NB4 (cell line): ENCODE results near the gene ZSWIM5.
"Not testable (repeated sequence)": the region's sequence is repeated elsewhere in the genome, so short reads cannot be mapped to it uniquely, and the experiment has no call there.

Experiments
- DNase-seq: peaks from one replicate; pipeline ENCODE4 v3.0.0; 2010; ENCODE audit warnings: low read depth
- H3K4me3 ChIP-seq: one replicate; pipeline ENCODE4 v1.5.1; 2011; ENCODE audit warnings: mild to moderate bottlenecking, low read depth, low read length, moderate library complexity
- CTCF ChIP-seq: IDR thresholded peaks from one replicate; pipeline ENCODE4 v1.5.1; 2012; ENCODE audit warnings: low read depth, low read length
- MAX ChIP-seq: IDR thresholded peaks from 2 replicates; pipeline ENCODE4 v1.6.1; 2011; ENCODE audit warnings: low read depth, low read length
- MYC ChIP-seq: IDR thresholded peaks from 2 replicates; pipeline ENCODE4 v1.6.1; 2011; ENCODE audit warnings: low read depth, low read length
- POLR2A ChIP-seq: IDR thresholded peaks from 2 replicates; pipeline ENCODE4 v1.6.1; 2011; ENCODE audit warnings: mild to moderate bottlenecking; ENCODE audit not compliant: insufficient read length; ENCODE audit errors: extremely low read depth

The ZSWIM5 gene

GRCh38 chr1:45196863-45197262 is 9.5 kb downstream of the ZSWIM5 start:
- DNase-seq = no peak
- TF ChIP-seq MYC (no peak), POLR2A (no peak), CTCF (no peak), MAX (no peak)
- no peak overlapping the region for H3K4me3 ChIP-seq

- DNase-seq = no peak
- no peak overlapping the region for H3K4me3 ChIP-seq
- TF ChIP-seq MYC (no peak), MAX (no peak), CTCF (no peak), POLR2A (no peak)
Measured at GRCh38 chr1:45191418-45191783, 15.0 kb downstream of the ZSWIM5 start.

GRCh38 chr1:45187725-45188124 is 18.7 kb downstream of the ZSWIM5 start:
- DNase-seq = no peak
- TF ChIP-seq MYC (no peak), POLR2A (no peak), CTCF (no peak), MAX (no peak)
- no peak overlapping the region for H3K4me3 ChIP-seq

- not testable (repeated sequence) for H3K4me3 ChIP-seq, DNase-seq
Measured at GRCh38 chr1:45179918-45180519, 26.4 kb downstream of the ZSWIM5 start.

GRCh38 chr1:45177452-45177851 is 29.0 kb downstream of the ZSWIM5 start:
- DNase-seq = peak; percentile 4
- TF ChIP-seq CTCF (no peak), POLR2A (no peak), MAX (no peak), MYC (no peak)
- no peak overlapping the region for H3K4me3 ChIP-seq

GRCh38 chr1:45172764-45173163 is 33.6 kb downstream of the ZSWIM5 start:
- no peak overlapping the region for H3K4me3 ChIP-seq
- no peak for TF ChIP-seq POLR2A
- TF ChIP-seq MAX = no peak
- TF ChIP-seq MYC = no peak
- TF ChIP-seq CTCF = no peak

More at GRCh38 chr1:45172764-45173163, 33.6 kb downstream of the ZSWIM5 start:
- no peak for DNase-seq
